GM19240 (cell line): Measurements from ENCODE around the gene PPP2R2B.

Experiments
- DNase-seq: peaks from one replicate; pipeline ENCODE4 v3.0.0; 2011; ENCODE audit warnings: low spot score; ENCODE audit not compliant: insufficient read length

Gene PPP2R2B

DNA sequence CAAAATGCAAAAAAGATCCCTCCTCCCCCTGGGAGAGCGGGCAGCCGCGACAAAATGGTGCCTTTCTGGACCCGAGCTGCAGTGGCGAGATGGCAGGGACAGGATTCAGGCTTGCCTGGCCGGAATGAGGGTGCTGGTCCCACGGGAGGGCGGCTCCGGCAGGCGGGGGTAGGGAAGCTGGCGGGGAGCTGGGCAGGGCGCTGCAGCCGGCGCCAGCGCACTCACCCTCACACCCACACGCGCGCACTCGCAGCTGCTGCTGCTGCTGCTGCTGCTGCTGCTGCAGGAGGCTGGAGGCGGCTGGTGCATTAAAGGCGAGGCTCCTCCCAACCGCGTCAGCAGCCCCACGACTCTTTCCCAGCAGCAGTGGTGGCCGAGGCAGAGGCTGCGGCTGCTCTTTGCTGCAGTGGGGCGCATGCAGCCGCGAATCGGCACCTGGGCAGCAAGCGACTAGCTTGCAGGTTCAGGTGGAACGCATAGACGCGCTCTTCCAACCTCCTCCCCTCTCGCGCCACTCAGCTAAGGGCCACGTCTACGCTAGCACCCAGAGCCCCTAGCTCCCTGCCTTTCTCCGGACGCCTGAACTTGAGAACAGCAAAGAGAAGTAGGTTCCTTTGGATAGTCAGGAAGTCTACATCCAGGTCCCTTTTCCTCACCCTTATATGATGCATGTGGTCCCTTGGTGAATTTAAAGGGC lies at the start of gene PPP2R2B:
PPP2R2B (minus strand) TSS at position 282 of the 697 bp plus-strand sequence.
- no peak for DNase-seq

GRCh38 chr5:146924132-146924531 lies 45.6 kb upstream of the PPP2R2B start:
- no peak for DNase-seq

GRCh38 chr5:146921225-146921624 lies 42.7 kb upstream of the PPP2R2B start:
- no peak for DNase-seq

- no peak for DNase-seq
These were observed 41.9 kb upstream of the PPP2R2B start for GRCh38 chr5:146920351-146920881.

- no peak for DNase-seq
These were observed 40.7 kb upstream of the PPP2R2B start for GRCh38 chr5:146919304-146919703.

DNA sequence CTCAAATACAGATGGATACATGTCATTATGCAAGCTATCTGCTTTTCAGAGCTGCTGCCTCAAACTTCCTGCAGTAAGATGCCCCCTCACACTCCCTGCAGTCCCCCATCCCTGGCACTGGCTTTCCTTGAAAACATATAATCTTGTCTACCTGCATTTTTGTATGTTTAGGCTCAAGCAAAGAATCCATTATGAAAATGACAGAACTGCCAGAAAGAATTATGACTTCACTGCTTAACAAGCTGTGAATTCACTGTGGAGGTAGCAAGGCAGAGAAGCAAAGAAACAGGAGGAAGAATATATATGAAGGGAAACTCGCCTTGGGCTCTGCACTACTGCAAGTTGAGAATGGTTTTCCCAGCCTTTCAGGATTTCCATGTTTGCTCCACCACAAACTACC lies 39.4 kb upstream of the PPP2R2B start:
- no peak for DNase-seq

DNA sequence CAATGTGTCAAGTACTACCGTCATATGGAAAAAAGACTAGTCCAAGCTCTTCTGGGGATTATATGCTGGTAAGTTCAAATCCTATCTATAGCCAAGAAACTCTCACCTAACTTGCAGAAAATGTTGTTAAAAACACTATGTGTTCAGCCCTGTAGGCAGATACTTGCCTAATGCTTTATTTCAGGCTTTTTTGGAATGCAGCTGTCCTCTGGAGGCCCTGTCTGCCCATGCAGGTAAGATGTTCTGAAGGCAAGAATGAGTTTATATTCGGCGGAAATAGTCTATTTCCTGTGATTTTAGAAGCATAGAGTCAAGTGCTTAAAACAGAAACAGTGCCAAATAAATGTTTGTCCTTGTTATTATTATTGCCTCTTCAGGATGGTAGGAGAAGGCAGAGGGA lies 34.3 kb upstream of the PPP2R2B start:
- no peak for DNase-seq

DNA sequence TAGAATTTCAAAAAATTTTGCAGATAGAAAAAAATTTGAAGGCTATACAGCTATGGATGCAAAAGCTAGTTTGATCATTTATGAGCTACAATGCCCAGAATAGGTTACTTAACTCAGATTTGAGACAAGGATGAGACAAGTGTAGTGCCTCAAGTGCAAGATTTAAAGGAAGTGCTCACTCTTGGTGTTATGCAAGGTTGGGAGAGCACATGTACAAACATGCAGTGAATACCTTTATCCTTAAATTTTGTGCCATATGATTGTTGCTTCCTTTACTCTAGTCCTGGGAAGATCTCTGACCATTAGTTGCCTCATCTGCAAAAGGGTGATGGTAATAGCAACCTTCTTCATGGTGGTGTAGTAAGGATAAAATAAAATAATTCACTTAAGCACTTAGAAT lies 31.7 kb upstream of the PPP2R2B start:
- no peak for DNase-seq

DNA sequence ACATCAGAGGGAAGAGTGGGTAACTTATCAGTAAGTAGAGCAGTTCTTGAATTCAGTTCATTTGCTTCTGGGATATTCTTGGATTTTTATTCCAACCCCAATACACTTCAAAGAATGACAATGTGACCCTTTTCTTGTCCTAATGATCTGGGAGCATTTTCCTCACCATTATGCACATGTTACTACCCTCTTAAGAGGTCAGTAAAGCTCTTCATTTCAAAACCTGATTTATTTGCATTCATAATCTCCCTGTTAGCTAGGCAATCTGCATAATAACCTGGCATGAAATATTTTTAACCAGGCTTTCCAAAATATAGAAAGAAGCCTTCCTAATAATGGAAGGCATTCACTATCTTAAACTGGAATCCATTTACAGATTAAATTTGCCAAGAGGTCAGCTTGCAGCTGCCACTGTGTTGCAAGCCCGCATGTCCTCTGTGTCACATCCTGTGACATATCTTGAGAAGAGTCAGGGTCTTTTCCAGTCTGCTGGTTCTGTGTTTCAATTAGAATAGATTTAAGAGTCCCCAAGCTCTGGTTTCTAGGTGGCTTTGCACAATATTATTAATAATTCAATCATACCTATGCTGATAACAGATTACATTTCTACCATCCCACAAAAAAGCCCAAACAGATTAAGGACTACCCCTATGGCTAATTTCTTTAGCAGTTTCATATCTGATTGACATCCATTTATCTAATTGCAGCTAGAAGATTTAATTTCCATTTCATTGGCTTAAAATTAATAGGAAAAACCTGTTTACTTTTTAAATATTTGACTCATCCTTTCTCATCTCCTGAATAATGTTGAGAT lies 30.9 kb upstream of the PPP2R2B start:
- no peak for DNase-seq

GRCh38 chr5:146906803-146907202 lies 28.2 kb upstream of the PPP2R2B start:
- DNase-seq: no peak

GRCh38 chr5:146904890-146905289 lies 26.3 kb upstream of the PPP2R2B start:
- DNase-seq: no peak

DNA sequence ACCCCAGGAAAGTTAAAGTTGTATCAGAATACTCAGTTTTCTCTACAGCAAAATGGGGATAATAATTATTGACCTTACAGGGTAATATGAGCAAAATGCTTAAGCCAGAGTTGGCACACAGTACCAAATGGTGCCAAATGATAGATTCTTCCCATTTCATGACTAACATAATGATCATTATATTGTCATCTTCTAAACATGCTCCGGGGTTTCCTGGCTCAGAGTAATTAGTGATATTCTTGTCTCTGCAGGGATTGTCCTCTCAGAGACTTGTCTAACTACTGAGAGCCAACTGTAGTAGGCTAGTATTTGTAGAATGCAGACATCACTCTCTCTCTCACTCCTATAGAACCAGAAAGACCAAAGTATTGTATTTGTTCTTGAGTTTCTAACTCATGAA lies 25.2 kb upstream of the PPP2R2B start:
- no peak for DNase-seq

GRCh38 chr5:146902471-146902870 lies 23.9 kb upstream of the PPP2R2B start:
- no peak for DNase-seq

GRCh38 chr5:146897061-146897460 lies 18.5 kb upstream of the PPP2R2B start:
- no peak for DNase-seq

DNA sequence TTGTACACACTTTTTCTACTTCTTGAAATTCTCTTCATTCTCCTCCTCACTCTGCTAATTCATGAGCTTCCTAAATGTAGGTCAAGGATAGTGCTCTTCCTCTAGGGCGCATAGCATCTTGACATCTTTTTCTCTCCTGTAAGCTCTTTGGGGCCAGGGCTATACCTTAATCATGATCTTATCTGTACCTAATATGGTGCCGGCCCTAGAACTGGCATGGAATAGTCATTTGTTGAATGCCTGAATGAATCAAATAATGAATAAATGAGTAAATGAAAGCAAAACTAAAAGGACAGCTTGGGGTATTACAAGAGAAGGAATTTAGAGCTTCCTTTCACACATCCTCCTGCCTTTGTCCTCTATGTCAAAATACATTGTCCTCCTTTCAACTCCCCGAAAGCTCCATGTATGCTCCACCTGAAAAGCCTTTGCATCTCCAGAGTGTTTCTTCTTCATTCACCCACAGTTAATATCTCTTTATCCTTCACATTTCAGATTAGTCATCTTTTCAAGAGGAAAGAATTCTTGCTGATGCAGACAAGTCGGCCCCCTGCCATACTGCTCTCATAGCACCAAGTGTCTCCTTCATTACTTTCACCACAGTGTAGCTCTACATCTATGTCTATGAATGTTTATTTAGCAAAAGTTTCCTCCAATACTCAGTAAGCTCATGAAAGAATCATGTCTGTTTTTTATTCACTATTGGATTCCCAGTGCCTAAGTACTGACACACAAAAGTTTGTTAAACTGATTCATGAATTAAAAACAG lies 16.4 kb upstream of the PPP2R2B start:
- no peak for DNase-seq

GRCh38 chr5:146893991-146894390 lies 15.4 kb upstream of the PPP2R2B start:
- no peak for DNase-seq

DNA sequence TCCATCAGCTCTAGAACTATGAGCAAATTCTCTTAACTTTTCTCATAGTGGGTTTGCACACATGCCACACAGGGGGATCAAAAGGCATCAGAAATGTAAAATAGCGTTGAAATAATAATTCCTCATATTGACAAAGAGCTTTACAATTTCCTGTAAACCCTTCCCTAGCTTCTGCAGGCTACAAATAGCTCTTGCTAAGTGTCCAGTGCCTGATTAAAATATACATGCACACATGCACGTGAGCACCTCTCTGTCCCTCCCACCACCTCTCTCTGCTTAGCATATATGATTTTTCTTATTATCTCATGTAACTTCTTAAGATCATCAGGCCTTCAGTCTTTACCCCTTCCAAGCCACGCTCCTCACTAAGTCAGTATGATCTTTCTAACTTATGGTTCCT lies 13.7 kb upstream of the PPP2R2B start:
- DNase-seq: no peak

DNA sequence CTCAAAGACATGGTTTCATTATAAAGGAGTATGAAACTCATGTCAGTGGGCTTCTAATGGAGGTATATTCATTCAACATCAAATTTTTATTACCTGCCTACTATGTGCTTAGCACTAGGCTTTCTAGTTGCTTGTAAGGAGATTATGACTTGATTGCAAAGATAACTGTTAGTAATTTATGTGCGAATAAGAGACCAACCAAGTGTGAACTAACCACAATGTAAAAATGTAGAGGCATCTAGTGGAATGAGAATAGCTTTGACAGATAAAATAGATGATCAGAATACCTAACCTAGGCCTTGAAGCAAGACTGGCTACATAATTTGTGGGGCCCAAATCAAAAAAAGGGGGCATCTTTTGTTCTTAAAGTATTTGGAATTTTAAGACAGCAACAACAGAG lies 13.0 kb upstream of the PPP2R2B start:
- no peak for DNase-seq

DNA sequence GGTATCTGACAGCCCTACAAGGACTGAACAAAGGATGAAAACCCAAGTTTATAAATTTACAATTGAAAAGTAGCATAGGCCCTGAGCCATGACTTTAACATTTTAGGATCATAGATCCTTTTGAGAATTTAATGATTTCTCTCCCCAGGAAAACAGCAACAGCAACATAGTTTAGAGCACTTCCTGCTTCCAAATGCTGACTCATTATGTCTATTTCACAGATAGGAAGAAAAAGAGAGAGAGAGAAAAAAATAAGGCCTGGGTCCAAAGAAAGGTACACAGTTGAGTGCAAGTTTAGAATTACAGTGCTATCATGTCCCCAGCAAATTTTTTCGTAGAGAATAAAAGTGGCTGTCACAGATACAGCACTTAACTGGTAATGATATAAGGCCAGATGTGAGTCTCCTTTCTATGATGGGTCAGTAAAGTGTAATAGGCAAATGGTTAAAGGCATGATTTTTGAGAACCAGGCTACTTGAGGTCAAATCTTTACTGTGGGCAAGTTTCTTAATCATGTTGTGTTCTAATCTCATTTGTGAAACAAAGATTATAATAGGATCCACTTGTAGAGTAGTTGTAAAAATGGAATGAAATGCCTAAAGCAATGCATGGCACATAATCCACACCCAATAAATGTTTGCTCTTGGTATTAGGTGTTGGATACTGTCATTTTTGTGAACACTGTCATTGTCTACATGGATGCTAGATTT lies 12.3 kb upstream of the PPP2R2B start:
- no peak for DNase-seq

- no peak for DNase-seq
These were observed 11.5 kb upstream of the PPP2R2B start for GRCh38 chr5:146890066-146890465.

- no peak for DNase-seq
These were observed 10.6 kb upstream of the PPP2R2B start for GRCh38 chr5:146889169-146889568.
